Ishikawa (cell line): ENCODE measurements around the gene COTL1.

Source experiments
- CEBPB ChIP-seq: IDR thresholded peaks from 2 replicates; pipeline ENCODE4 v1.6.1; 2012
- EGR1 ChIP-seq: IDR thresholded peaks from 2 replicates; pipeline ENCODE4 v1.6.1; 2012
- EP300 ChIP-seq: IDR thresholded peaks from 2 replicates; pipeline ENCODE4 v1.6.1; 2012; ENCODE audit warnings: borderline replicate concordance
- MAX ChIP-seq: IDR thresholded peaks from 2 replicates; pipeline ENCODE4 v1.6.1; 2012
- RAD21 ChIP-seq: IDR thresholded peaks from 2 replicates; pipeline ENCODE4 v1.6.1; 2012; ENCODE audit warnings: low read depth
- REST ChIP-seq: IDR thresholded peaks from 2 replicates; pipeline ENCODE4 v1.6.1; 2012; ENCODE audit warnings: low read depth, mild to moderate bottlenecking
- USF1 ChIP-seq: IDR thresholded peaks from 2 replicates; pipeline ENCODE4 v1.6.1; 2012
- YY1 ChIP-seq: IDR thresholded peaks from 2 replicates; pipeline ENCODE4 v1.6.1; 2012; ENCODE audit warnings: low read depth

- no peak for TF ChIP-seq RAD21
- no peak for TF ChIP-seq USF1
- TF ChIP-seq MAX: no peak
- no peak for TF ChIP-seq EGR1
- no peak for TF ChIP-seq EP300
- TF ChIP-seq YY1: no peak
- TF ChIP-seq REST: no peak
- TF ChIP-seq CEBPB: no peak
Observed at GRCh38 chr16:84557504-84557903, 60.4 kb downstream of the COTL1 start.
